Activated naive CD8-positive, alpha-beta T cell treated with anti-CD3 and anti-CD28 coated beads, Interleukin-2, amount 50 U/mL, for 24 hours (primary cell): Measurements from ENCODE around the gene CDK1.
A peak's percentile ranks its signal among the peaks of the same experiment; 100 is the strongest.
"Not testable (repeated sequence)": the region's sequence is repeated elsewhere in the genome, so short reads cannot be mapped to it uniquely, and the experiment has no call there.

Experiments used
- ATAC-seq: fragments of 150-1000 bp; cut with Tn5 transposase; one replicate; pipeline ENCODE4 v1.10.0; 2021
- DNase-seq: peaks from one replicate; pipeline ENCODE4 v3.0.0; 2021
- H3K27ac Mint-ChIP-seq: one replicate; pipeline ENCODE4 v1.8.0; 2021; ENCODE audit warnings: mild to moderate bottlenecking, mixed read lengths
- H3K27me3 Mint-ChIP-seq: one replicate; pipeline ENCODE4 v1.8.0; 2021; ENCODE audit warnings: mixed read lengths
- H3K36me3 Mint-ChIP-seq: one replicate; pipeline ENCODE4 v1.8.0; 2021; ENCODE audit warnings: low read depth, mixed read lengths
- H3K4me1 Mint-ChIP-seq: one replicate; pipeline ENCODE4 v1.8.0; 2021; ENCODE audit warnings: mixed read lengths
- H3K4me3 Mint-ChIP-seq: one replicate; pipeline ENCODE4 v1.8.0; 2021; ENCODE audit warnings: mild to moderate bottlenecking, moderate library complexity, mixed read lengths
- H3K9me3 Mint-ChIP-seq: one replicate; pipeline ENCODE4 v1.8.0; 2021; ENCODE audit warnings: mixed read lengths

Gene CDK1

GRCh38 chr10:60817398-60817805 lies 39.1 kb downstream of the CDK1 start:
- DNase-seq (no peak), ATAC-seq (no peak)
- Mint-ChIP-seq H3K4me3 (no peak overlapping the region), H3K9me3 (no peaks in the 10 kb centered on the region), H3K36me3 (no peaks in the 10 kb centered on the region), H3K27ac (no peak overlapping the region), H3K27me3 (no peaks in the 10 kb centered on the region), H3K4me1 (peaks cover 3% of the 10 kb centered on the region)

GRCh38 chr10:60818134-60818770 lies 40.0 kb downstream of the CDK1 start:
- ATAC-seq = no peak
- Mint-ChIP-seq H3K27me3 (no peaks in the 10 kb centered on the region), H3K4me3 (no peak overlapping the region), H3K9me3 (no peaks in the 10 kb centered on the region), H3K27ac (no peak overlapping the region), H3K4me1 (peaks cover 3% of the 10 kb centered on the region), H3K36me3 (no peaks in the 10 kb centered on the region)
- no peak for DNase-seq

DNA sequence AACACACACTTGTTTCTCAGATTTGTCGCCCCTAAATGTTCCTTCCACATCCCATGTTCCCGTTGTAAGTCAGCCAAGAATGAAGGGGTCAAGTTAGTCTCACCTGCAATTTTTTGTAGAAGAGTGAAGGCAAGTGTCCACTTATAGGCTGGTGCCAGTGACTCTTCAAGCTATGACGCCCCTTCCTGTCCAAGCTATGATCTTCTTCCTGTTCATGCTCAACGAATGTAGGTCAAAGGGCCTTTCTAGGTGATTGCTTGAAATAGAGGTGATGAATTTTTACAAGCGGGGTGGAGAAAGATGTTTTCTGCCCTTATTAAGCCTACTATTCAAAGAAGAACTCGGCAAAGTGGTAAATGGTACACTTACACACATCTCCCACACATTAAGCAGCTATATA lies 41.0 kb downstream of the CDK1 start:
- Mint-ChIP-seq H3K4me1 (peaks cover 3% of the 10 kb centered on the region), H3K9me3 (no peaks in the 10 kb centered on the region), H3K27me3 (no peaks in the 10 kb centered on the region)

GRCh38 chr10:60820093-60820754 lies 41.9 kb downstream of the CDK1 start:
- Mint-ChIP-seq H3K4me3 (no peak overlapping the region), H3K27me3 (no peaks in the 10 kb centered on the region), H3K4me1 (peaks cover 3% of the 10 kb centered on the region), H3K9me3 (no peaks in the 10 kb centered on the region), H3K27ac (no peak overlapping the region), H3K36me3 (no peaks in the 10 kb centered on the region)
- peak; percentile 20 for ATAC-seq
- DNase-seq = no peak

More for the DNA sequence above, 41.0 kb downstream of the CDK1 start:
- ATAC-seq (no peak), DNase-seq (no peak)
- Mint-ChIP-seq H3K36me3 (no peaks in the 10 kb centered on the region), H3K4me3 (no peak overlapping the region), H3K27ac (no peak overlapping the region)

DNA sequence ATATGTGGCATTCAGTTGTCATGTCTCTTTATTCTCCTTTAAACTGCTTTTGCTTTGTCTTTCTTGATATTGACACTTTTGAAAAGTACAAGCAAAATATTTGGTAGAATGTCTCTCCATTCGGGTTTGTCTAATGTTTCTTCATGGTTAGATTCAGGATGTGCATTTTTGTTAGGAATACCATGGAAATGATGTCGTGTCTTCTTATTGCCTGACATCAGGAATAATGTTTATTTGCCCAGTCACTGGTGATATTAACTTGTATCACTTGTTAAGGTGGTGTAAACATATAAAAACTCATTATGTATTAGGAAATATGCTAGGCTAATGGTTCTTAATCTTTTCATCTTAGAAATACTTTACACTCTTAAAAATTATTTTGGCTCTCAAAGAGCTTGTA lies 43.4 kb downstream of the CDK1 start:
- DNase-seq (no peak), ATAC-seq (no peak)
- Mint-ChIP-seq H3K4me1 (peaks cover 3% of the 10 kb centered on the region), H3K36me3 (no peaks in the 10 kb centered on the region), H3K27ac (no peak overlapping the region), H3K27me3 (no peaks in the 10 kb centered on the region), H3K4me3 (no peak overlapping the region), H3K9me3 (no peaks in the 10 kb centered on the region)

DNA sequence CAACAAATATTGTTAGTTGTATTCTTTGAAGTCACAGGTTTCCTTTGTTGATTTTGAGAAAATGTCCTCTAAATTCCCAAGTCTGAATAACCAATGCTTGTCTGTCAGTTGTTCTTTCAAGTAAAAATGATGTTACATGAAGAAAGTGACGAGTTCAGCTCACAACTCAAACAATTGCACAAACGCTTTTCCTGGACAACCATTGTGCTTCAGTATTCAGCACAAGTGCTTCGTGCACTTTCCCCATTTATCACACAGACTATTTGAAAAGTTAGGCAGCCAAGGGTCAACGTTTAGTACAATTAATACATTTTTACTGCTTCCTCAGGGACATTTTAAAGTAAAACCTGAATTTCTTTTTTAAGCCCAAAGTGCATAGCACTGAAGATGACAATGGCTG lies 44.5 kb downstream of the CDK1 start:
- DNase-seq = no peak
- Mint-ChIP-seq H3K27me3 (no peaks in the 10 kb centered on the region), H3K36me3 (no peaks in the 10 kb centered on the region), H3K27ac (no peak overlapping the region), H3K4me3 (no peak overlapping the region), H3K4me1 (peaks cover 2% of the 10 kb centered on the region), H3K9me3 (no peaks in the 10 kb centered on the region)
- ATAC-seq = no peak

GRCh38 chr10:60823324-60823723 lies 45.0 kb downstream of the CDK1 start:
- Mint-ChIP-seq H3K4me3 (no peak overlapping the region), H3K4me1 (peaks cover 7% of the 10 kb centered on the region), H3K36me3 (no peaks in the 10 kb centered on the region), H3K27me3 (no peaks in the 10 kb centered on the region), H3K9me3 (no peaks in the 10 kb centered on the region), H3K27ac (no peak overlapping the region)
- ATAC-seq (no peak), DNase-seq (no peak)

DNA sequence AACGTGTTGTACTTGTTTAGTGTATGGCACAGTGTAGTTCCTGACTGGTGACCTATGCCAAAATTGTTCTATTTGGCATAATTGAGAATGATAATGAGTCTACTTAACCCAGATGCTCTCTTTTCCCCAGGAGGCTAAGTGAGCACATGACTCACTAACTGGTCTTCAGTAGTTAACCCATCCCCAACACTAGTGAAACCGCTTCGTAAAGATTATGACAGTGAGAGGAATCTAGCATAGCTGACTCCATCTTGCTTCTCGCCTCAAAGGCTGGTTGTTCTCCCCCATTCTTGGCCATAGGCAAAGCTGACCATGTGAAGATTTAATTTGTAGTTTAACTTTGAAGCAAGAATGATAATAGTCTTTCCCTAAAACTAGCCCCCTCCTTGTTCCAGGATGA lies 47.2 kb downstream of the CDK1 start:
- Mint-ChIP-seq H3K27ac (no peak overlapping the region), H3K27me3 (no peaks in the 10 kb centered on the region), H3K4me3 (no peak overlapping the region), H3K4me1 (peaks cover 11% of the 10 kb centered on the region), H3K9me3 (no peaks in the 10 kb centered on the region), H3K36me3 (no peaks in the 10 kb centered on the region)
- ATAC-seq (no peak), DNase-seq (no peak)

DNA sequence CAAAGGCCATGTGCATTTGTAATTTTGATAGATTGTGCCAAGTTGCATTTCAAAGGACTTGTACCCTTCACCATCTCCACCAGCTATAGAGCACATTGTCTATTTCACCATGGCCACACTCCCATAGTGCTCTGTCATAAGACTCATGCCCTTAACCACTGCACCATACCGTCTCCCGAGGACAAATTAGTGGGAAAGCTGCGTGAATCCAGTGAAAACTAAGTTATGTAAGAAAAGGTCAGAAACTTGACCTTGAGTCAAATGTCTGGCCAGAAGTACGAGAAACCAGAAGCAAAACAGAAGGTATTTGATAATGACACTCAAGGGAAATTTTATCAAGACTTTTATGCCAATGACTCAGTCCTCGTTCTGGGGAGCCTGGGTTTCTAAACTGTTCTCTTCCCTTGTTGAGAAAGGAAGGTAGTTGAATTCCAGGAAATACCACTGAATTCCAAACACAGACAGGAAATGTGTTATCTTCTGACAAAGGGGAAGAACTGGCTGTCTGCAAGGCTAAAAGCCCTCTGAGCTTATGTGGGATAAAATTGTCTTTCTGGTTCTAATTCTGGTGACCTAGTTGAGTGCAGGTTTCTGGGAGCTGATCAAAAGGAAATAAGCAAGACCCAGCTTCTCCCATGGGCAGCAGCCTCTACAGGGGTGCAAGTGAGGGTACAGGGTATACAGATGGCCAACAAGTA lies 49.7 kb downstream of the CDK1 start:
- H3K36me3 Mint-ChIP-seq = no peaks in the 10 kb centered on the region
- no peak overlapping the region for H3K4me3 Mint-ChIP-seq
- no peaks in the 10 kb centered on the region for H3K9me3 Mint-ChIP-seq
- peak; percentile 40 for ATAC-seq
- DNase-seq = no peak
- no peaks in the 10 kb centered on the region for H3K27me3 Mint-ChIP-seq
- H3K4me1 Mint-ChIP-seq = peaks cover 11% of the 10 kb centered on the region
- H3K27ac Mint-ChIP-seq = no peak overlapping the region

- no peaks in the 10 kb centered on the region for H3K27me3 Mint-ChIP-seq
- no peaks in the 10 kb centered on the region for H3K36me3 Mint-ChIP-seq
- H3K4me3 Mint-ChIP-seq = no peak overlapping the region
- DNase-seq (no peak), ATAC-seq (peak; percentile 24)
- H3K9me3 Mint-ChIP-seq = no peaks in the 10 kb centered on the region
- peaks cover 11% of the 10 kb centered on the region for H3K4me1 Mint-ChIP-seq
- H3K27ac Mint-ChIP-seq = no peak overlapping the region
Measured at GRCh38 chr10:60828489-60828852, 50.2 kb downstream of the CDK1 start.

DNA sequence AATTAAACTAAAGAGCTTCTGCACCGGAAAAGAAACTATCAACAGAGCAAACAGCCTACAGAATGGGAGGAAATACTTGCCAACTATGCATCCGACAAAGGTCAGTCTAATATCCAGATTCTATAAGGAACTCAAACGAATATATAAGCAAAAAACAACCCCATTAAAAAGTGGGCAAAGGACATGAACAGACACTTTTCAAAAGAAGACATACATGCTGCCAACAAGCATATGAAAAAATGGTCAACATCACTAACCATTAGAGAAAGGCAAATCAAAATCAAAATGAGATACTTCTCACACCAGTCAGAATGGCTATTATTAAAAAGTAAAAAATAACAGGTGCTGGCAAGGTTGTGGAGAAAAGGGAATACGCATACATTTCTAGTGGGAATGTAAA lies 53.9 kb downstream of the CDK1 start:
- H3K4me3 Mint-ChIP-seq, H3K9me3 Mint-ChIP-seq, H3K36me3 Mint-ChIP-seq, H3K27me3 Mint-ChIP-seq, ATAC-seq, DNase-seq, H3K27ac Mint-ChIP-seq: not testable (repeated sequence)
- H3K4me1 Mint-ChIP-seq = peaks cover 11% of the 10 kb centered on the region

DNA sequence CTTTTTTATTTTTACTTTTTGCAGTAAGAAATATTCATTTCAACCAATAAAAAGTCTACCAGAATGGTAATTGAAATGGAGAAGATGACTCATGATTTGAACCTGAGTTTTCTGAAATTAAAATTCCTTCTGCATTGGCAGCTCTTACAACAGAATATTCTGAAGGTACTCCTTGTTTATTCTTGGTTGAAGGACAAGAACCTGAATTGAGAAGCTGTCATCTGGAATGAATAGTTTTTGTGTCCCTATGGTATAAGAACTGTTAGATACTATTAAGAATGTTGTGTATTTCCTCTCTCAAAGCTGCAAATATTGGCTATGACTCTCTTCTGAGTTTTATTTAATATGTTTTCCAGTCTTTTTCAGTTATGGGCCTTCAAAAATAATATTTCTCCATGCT lies 56.1 kb downstream of the CDK1 start:
- ATAC-seq (no peak), DNase-seq (no peak)
- no peak overlapping the region for H3K27ac Mint-ChIP-seq
- H3K36me3 Mint-ChIP-seq = no peaks in the 10 kb centered on the region
- no peaks in the 10 kb centered on the region for H3K27me3 Mint-ChIP-seq
- no peaks in the 10 kb centered on the region for H3K4me1 Mint-ChIP-seq
- H3K4me3 Mint-ChIP-seq = no peak overlapping the region
- no peaks in the 10 kb centered on the region for H3K9me3 Mint-ChIP-seq

DNA sequence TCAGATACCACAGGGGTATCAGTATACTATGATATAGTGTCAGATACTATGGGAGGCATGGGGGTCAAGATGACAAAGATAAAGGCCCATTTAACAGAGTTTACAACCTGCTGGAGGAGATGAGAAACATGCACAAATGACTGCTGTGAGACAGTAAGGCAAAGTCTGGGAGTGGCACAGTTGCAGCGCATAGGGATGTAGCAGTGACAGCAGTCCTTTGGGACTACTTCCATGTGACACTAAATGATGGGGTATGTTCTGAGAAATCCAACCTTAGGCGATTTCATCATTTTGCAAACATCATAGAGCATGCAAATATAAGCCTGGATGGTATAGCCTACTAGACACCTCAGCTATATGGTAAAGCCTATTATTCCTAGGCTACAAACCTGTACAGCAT lies 56.8 kb downstream of the CDK1 start:
- DNase-seq (no peak), ATAC-seq (no peak)
- Mint-ChIP-seq H3K36me3 (no peaks in the 10 kb centered on the region), H3K27ac (no peak overlapping the region), H3K27me3 (no peaks in the 10 kb centered on the region), H3K4me1 (no peaks in the 10 kb centered on the region), H3K9me3 (no peaks in the 10 kb centered on the region), H3K4me3 (no peak overlapping the region)

GRCh38 chr10:60841227-60841626 lies 62.9 kb downstream of the CDK1 start:
- H3K4me1 Mint-ChIP-seq, ATAC-seq, H3K27ac Mint-ChIP-seq, H3K27me3 Mint-ChIP-seq, H3K4me3 Mint-ChIP-seq, DNase-seq, H3K9me3 Mint-ChIP-seq, H3K36me3 Mint-ChIP-seq: not testable (repeated sequence)

DNA sequence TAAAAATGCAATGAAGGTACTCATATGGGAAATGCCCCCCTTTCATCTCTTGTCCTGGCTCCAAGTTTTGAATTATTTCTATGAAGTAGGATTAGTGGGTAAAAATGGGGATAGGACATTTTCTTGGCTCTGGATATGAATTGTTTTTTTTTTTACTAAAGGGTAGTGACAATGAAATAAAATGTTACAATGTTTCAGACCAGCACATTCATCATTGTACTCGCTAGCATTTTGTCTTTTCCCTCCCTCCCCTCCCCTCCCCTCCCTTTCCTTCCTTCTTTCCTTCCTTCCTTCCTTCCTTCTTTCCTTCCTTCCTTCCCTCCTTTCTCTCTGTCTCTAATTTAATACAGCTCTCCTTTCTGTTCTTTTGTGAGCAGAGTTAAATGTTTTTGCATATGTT lies 64.4 kb downstream of the CDK1 start:
- Mint-ChIP-seq H3K27me3 (no peaks in the 10 kb centered on the region), H3K36me3 (no peaks in the 10 kb centered on the region), H3K9me3 (no peaks in the 10 kb centered on the region), H3K4me1 (no peaks in the 10 kb centered on the region), H3K4me3 (no peak overlapping the region), H3K27ac (no peak overlapping the region)
- DNase-seq (no peak), ATAC-seq (no peak)
